Neural cell (in vitro differentiated cells): Measurements from ENCODE around the gene INPP5F. TPM values are rescaled to one million over a fixed set of nuclear protein-coding genes. Genes with fewer than 3 reads are reported as not detected.

Experiments
- H2AFZ ChIP-seq: fragments of 200-600, 300-800 bp; sonication (generic), shearing (Covaris generic); 2 replicates; pipeline ENCODE4 v1.6.0; 2014; ENCODE audit warnings: low read depth, mild to moderate bottlenecking, antibody characterized with exemption, low read length, moderate library complexity
- H3F3A ChIP-seq: fragments of 200-600 bp; shearing (Covaris generic); 2 replicates; pipeline ENCODE4 v1.6.1; 2016; ENCODE audit warnings: mild to moderate bottlenecking, moderate library complexity, mixed read lengths, antibody characterized with exemption, low read length; ENCODE audit not compliant: insufficient read depth, poor library complexity, severe bottlenecking
- H3K27ac ChIP-seq: fragments of 200-600, 300-800 bp; sonication (generic), shearing (Covaris generic); 2 replicates; pipeline ENCODE4 v1.5.1; 2014; ENCODE audit warnings: mild to moderate bottlenecking, low read length, moderate library complexity
- H3K27me3 ChIP-seq: fragments of 300-800, 200-600 bp; sonication (generic), shearing (Covaris generic); 2 replicates; pipeline ENCODE4 v1.6.0; 2014; ENCODE audit warnings: mild to moderate bottlenecking, low read depth, low read length, moderate library complexity; ENCODE audit not compliant: insufficient read depth
- H3K36me3 ChIP-seq: fragments of 300-800, 200-600 bp; sonication (generic), shearing (Covaris generic); 2 replicates; pipeline ENCODE4 v1.5.1; 2014; ENCODE audit warnings: mild to moderate bottlenecking, antibody characterized with exemption, low read length, moderate library complexity; ENCODE audit not compliant: insufficient read depth
- H3K4me2 ChIP-seq: fragments of 300-800, 200-600 bp; sonication (generic), shearing (Covaris generic); 2 replicates; pipeline ENCODE4 v1.6.0; 2014; ENCODE audit warnings: mild to moderate bottlenecking, low read length
- H3K4me3 ChIP-seq: fragments of 300-800, 200-600 bp; sonication (generic), shearing (Covaris generic); 2 replicates; pipeline ENCODE4 v1.5.1; 2014; ENCODE audit warnings: mild to moderate bottlenecking, low read length, moderate library complexity
- H3K79me2 ChIP-seq: fragments of 200-600 bp; shearing (Covaris generic); replicated peaks from 2 replicates; pipeline ENCODE4 v1.6.0; 2014; ENCODE audit warnings: mild to moderate bottlenecking, low read length, moderate library complexity; ENCODE audit not compliant: insufficient read depth
- H3K9ac ChIP-seq: fragments of 300-800, 200-600 bp; sonication (generic), shearing (Covaris generic); 2 replicates; pipeline ENCODE4 v1.6.1; 2016; ENCODE audit warnings: mild to moderate bottlenecking, low read length, mixed read lengths
- H3K9me2 ChIP-seq: fragments of 200-600 bp; shearing (Covaris generic); 2 replicates; pipeline ENCODE4 v1.6.1; 2016; ENCODE audit warnings: mild to moderate bottlenecking, low read length, mixed read lengths; ENCODE audit not compliant: insufficient read depth
- H3K9me3 ChIP-seq: fragments of 200-600, 300-800 bp; sonication (generic), shearing (Covaris generic); 2 replicates; pipeline ENCODE4 v1.6.1; 2016; ENCODE audit warnings: mild to moderate bottlenecking, mixed run types, low read length, moderate library complexity, mixed read lengths
- H4K20me1 ChIP-seq: fragments of 200-600 bp; shearing (Covaris generic); 2 replicates; pipeline ENCODE4 v1.6.1; 2016; ENCODE audit warnings: mild to moderate bottlenecking, mixed run types; ENCODE audit not compliant: insufficient read depth
- EP300 ChIP-seq: fragments of 450-650 bp; conservative IDR thresholded peaks from 2 replicates; pipeline ENCODE4 v1.6.1; 2014; ENCODE audit warnings: antibody characterized with exemption, mild to moderate bottlenecking, moderate library complexity; ENCODE audit not compliant: poor library complexity, severe bottlenecking
- EZH2 ChIP-seq: fragments of 200-600, 300-800 bp; shearing (Covaris generic), sonication (generic); IDR thresholded peaks from 2 replicates; pipeline ENCODE4 v1.6.1; 2014; ENCODE audit warnings: antibody characterized with exemption, low read length, borderline replicate concordance, mild to moderate bottlenecking; ENCODE audit not compliant: insufficient read depth, poor library complexity, severe bottlenecking
- MXI1 ChIP-seq: fragments of 450-650 bp; conservative IDR thresholded peaks from 2 replicates; pipeline ENCODE4 v1.6.1; 2014; ENCODE audit warnings: antibody characterized with exemption, mild to moderate bottlenecking; ENCODE audit not compliant: poor library complexity, severe bottlenecking
- POLR2AphosphoS5 ChIP-seq: IDR thresholded peaks from 2 replicates; pipeline ENCODE4 v1.6.1; 2012
- RAD21 ChIP-seq: fragments of 450-650 bp; conservative IDR thresholded peaks from 2 replicates; pipeline ENCODE4 v1.6.1; 2014; ENCODE audit warnings: antibody characterized with exemption, mild to moderate bottlenecking, moderate library complexity
- SMC3 ChIP-seq: fragments of 450-650 bp; conservative IDR thresholded peaks from 2 replicates; pipeline ENCODE4 v1.6.1; 2014; ENCODE audit warnings: antibody characterized with exemption, mild to moderate bottlenecking, moderate library complexity; ENCODE audit not compliant: poor library complexity
- TAF1 ChIP-seq: IDR thresholded peaks from 2 replicates; pipeline ENCODE4 v1.6.1; 2012; ENCODE audit warnings: low read depth
- polyA plus RNA-seq: library from polyadenylated mRNA; depleted of rRNA; stranded (reverse); fragments of >200 nt; gene quantifications from 2 replicates; pipeline ENCODE4 v1.2.3, GENCODE V29; 2014
- TF ChIP-seq, protein P1 (sequence below): fragments of 450-650 bp; IDR thresholded peaks from 2 replicates; pipeline ENCODE4 v1.5.1; 2014; ENCODE audit warnings: antibody characterized with exemption, mild to moderate bottlenecking, moderate library complexity; ENCODE audit not compliant: poor library complexity, severe bottlenecking
- TF ChIP-seq, protein P2 (sequence below): IDR thresholded peaks from 2 replicates; pipeline ENCODE4 v1.6.1; 2012; ENCODE audit warnings: borderline replicate concordance

The INPP5F gene
- polyA plus RNA-seq, 1 donor from 2014 or later = 114 TPM

DNA sequence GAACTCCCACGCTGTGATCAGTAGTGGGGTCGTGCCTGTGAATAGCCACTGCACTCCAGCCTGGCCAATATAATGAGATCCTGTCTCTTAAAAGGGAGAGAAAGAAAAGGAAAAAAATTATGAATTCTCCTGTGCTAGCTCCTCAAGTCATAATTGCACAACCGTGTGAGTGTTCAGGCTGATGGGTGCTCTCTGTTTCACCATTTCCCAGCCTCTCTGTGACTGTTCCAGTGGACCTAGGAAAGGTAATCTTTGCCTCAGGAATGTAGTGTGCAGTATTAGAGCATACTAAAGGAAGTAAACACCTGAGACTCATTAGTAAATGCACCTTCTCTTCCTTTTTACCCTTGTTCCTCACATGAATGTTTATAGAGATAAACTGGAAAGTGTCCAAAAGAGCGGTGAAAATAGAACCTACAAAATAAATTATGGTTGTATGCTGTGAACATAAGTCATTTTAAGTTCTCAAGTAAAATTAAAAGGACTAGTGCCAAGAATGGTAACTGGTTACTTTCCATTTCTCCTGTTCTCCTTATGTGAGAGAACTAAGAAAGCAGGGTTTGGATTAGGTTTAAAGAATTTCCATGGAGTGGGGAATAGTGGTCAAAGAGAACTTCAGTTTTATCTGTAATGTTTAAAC, 42.7 kb downstream of the INPP5F start:
- no peak overlapping the region for H3K4me3 ChIP-seq
- H3K4me2 ChIP-seq = no peak overlapping the region
- H3K27ac ChIP-seq = no peak overlapping the region
- no peaks in the 10 kb centered on the region for H3K79me2 ChIP-seq
- no peaks in the 10 kb centered on the region for H3K27me3 ChIP-seq
- no peaks in the 10 kb centered on the region for H3K9me3 ChIP-seq
- no peaks in the 10 kb centered on the region for H3K9me2 ChIP-seq
- no peaks in the 10 kb centered on the region for H3F3A ChIP-seq
- no peaks in the 10 kb centered on the region for H3K36me3 ChIP-seq
- no peak for TF ChIP-seq TAF1
- no peak for TF ChIP-seq SMC3
- no peak for TF ChIP-seq POLR2AphosphoS5
- TF ChIP-seq, protein P1, sequence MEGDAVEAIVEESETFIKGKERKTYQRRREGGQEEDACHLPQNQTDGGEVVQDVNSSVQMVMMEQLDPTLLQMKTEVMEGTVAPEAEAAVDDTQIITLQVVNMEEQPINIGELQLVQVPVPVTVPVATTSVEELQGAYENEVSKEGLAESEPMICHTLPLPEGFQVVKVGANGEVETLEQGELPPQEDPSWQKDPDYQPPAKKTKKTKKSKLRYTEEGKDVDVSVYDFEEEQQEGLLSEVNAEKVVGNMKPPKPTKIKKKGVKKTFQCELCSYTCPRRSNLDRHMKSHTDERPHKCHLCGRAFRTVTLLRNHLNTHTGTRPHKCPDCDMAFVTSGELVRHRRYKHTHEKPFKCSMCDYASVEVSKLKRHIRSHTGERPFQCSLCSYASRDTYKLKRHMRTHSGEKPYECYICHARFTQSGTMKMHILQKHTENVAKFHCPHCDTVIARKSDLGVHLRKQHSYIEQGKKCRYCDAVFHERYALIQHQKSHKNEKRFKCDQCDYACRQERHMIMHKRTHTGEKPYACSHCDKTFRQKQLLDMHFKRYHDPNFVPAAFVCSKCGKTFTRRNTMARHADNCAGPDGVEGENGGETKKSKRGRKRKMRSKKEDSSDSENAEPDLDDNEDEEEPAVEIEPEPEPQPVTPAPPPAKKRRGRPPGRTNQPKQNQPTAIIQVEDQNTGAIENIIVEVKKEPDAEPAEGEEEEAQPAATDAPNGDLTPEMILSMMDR = no peak
- no peaks in the 10 kb centered on the region for H4K20me1 ChIP-seq
- no peak overlapping the region for H2AFZ ChIP-seq
- H3K9ac ChIP-seq = no peak overlapping the region

DNA sequence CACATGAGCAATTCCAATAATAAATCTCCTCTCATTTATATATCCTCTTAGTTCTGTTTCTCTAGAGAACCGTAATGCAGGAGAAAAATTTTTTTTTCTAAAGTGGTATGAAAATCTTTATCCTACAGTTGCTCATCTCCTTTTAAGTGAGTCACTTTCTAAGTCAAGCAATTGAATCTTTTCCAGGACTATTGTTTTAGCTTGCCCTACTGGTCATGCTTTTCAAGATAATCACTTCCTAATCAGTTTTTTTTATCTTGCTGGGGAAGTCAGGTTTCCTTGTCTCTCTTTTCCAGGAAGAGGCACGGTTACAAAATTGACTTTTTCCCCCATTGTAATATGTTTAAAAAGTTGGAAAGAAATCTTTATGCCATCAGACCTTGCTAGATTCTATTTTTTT, 44.0 kb downstream of the INPP5F start:
- Histone ChIP-seq H4K20me1 (no peaks in the 10 kb centered on the region), H3K9ac (no peak overlapping the region), H2AFZ (no peak overlapping the region), H3K27me3 (no peaks in the 10 kb centered on the region), H3K9me3 (no peaks in the 10 kb centered on the region), H3K36me3 (no peaks in the 10 kb centered on the region), H3K27ac (no peak overlapping the region), H3K4me3 (no peak overlapping the region), H3K9me2 (no peaks in the 10 kb centered on the region), H3F3A (no peaks in the 10 kb centered on the region), H3K79me2 (no peaks in the 10 kb centered on the region), H3K4me2 (no peak overlapping the region)
- TF ChIP-seq, protein P2, sequence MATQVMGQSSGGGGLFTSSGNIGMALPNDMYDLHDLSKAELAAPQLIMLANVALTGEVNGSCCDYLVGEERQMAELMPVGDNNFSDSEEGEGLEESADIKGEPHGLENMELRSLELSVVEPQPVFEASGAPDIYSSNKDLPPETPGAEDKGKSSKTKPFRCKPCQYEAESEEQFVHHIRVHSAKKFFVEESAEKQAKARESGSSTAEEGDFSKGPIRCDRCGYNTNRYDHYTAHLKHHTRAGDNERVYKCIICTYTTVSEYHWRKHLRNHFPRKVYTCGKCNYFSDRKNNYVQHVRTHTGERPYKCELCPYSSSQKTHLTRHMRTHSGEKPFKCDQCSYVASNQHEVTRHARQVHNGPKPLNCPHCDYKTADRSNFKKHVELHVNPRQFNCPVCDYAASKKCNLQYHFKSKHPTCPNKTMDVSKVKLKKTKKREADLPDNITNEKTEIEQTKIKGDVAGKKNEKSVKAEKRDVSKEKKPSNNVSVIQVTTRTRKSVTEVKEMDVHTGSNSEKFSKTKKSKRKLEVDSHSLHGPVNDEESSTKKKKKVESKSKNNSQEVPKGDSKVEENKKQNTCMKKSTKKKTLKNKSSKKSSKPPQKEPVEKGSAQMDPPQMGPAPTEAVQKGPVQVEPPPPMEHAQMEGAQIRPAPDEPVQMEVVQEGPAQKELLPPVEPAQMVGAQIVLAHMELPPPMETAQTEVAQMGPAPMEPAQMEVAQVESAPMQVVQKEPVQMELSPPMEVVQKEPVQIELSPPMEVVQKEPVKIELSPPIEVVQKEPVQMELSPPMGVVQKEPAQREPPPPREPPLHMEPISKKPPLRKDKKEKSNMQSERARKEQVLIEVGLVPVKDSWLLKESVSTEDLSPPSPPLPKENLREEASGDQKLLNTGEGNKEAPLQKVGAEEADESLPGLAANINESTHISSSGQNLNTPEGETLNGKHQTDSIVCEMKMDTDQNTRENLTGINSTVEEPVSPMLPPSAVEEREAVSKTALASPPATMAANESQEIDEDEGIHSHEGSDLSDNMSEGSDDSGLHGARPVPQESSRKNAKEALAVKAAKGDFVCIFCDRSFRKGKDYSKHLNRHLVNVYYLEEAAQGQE = no peak
- TF ChIP-seq POLR2AphosphoS5 (no peak), MXI1 (no peak), EP300 (no peak), EZH2 (no peak), SMC3 (no peak), RAD21 (no peak), TAF1 (no peak)
- TF ChIP-seq, protein P1 = no peak
